Inflammatory macrophage (primary cell): ENCODE measurements around the gene NPIPA8.
"Not testable (repeated sequence)": the region's sequence is repeated elsewhere in the genome, so short reads cannot be mapped to it uniquely, and the experiment has no call there.

Source experiments
- DNase-seq, 2 donors: peaks; one replicate each; pipeline ENCODE4 v3.0.0-alpha.2; 2020 to 2022
- total RNA-seq, 18 experiments: gene quantifications; one replicate each; lab custom pipeline; 2026; ENCODE audit warnings: mixed read lengths in 6 of 18, inconsistent platforms in 2 of 18; lab: John Stamatoyannopoulos, UW

Gene NPIPA8
- 0 reads per million in 18 experiments for total RNA-seq

GRCh38 chr16:18336636-18337035 is at the start of gene NPIPA8:
TSS of gene NPIPA8 (minus strand) at chr16:18336736. CDS start at chr16:18332662, 4,074 bp downstream.
- DNase-seq = not testable (repeated sequence)

GRCh38 chr16:18385285-18385684 is 48.7 kb upstream of the NPIPA8 start:
- not testable (repeated sequence) for DNase-seq

- DNase-seq = not testable (repeated sequence)
Observed at GRCh38 chr16:18384869-18385268, 48.3 kb upstream of the NPIPA8 start.

- not testable (repeated sequence) for DNase-seq
Observed at GRCh38 chr16:18384098-18384636, 47.6 kb upstream of the NPIPA8 start.

GRCh38 chr16:18382696-18383095 is 46.2 kb upstream of the NPIPA8 start:
- not testable (repeated sequence) for DNase-seq

GRCh38 chr16:18347742-18348141 is 11.2 kb upstream of the NPIPA8 start:
- DNase-seq = not testable (repeated sequence)

GRCh38 chr16:18346993-18347392 is 10.5 kb upstream of the NPIPA8 start:
- DNase-seq = not testable (repeated sequence)

- not testable (repeated sequence) for DNase-seq
Observed at GRCh38 chr16:18344634-18345033, 8.1 kb upstream of the NPIPA8 start.

GRCh38 chr16:18341986-18342385 is 5.5 kb upstream of the NPIPA8 start:
- DNase-seq = not testable (repeated sequence)

- DNase-seq = not testable (repeated sequence)
Observed at GRCh38 chr16:18341417-18341960, 5.0 kb upstream of the NPIPA8 start.

GRCh38 chr16:18339210-18339609 is 2.7 kb upstream of the NPIPA8 start:
- DNase-seq = not testable (repeated sequence)

GRCh38 chr16:18311811-18312210 is 24.7 kb downstream of the NPIPA8 start:
- not testable (repeated sequence) for DNase-seq

- DNase-seq = not testable (repeated sequence)
Observed at GRCh38 chr16:18309159-18309558, 27.4 kb downstream of the NPIPA8 start.

GRCh38 chr16:18307241-18307640 is 29.3 kb downstream of the NPIPA8 start:
- DNase-seq = not testable (repeated sequence)

- not testable (repeated sequence) for DNase-seq
Observed at GRCh38 chr16:18306066-18306465, 30.5 kb downstream of the NPIPA8 start.

- not testable (repeated sequence) for DNase-seq
Observed at GRCh38 chr16:18303059-18303706, 33.4 kb downstream of the NPIPA8 start.

GRCh38 chr16:18297714-18298113 is 38.8 kb downstream of the NPIPA8 start:
- not testable (repeated sequence) for DNase-seq

- DNase-seq = not testable (repeated sequence)
Observed at GRCh38 chr16:18296931-18297330, 39.6 kb downstream of the NPIPA8 start.

- DNase-seq = not testable (repeated sequence)
Observed at GRCh38 chr16:18294371-18294770, 42.2 kb downstream of the NPIPA8 start.

GRCh38 chr16:18293337-18293956 is 43.1 kb downstream of the NPIPA8 start:
- not testable (repeated sequence) for DNase-seq

- not testable (repeated sequence) for DNase-seq
Observed at GRCh38 chr16:18290959-18291358, 45.6 kb downstream of the NPIPA8 start.

- not testable (repeated sequence) for DNase-seq
Observed at GRCh38 chr16:18286342-18286741, 50.2 kb downstream of the NPIPA8 start.

GRCh38 chr16:18280319-18280718 is 56.2 kb downstream of the NPIPA8 start:
- not testable (repeated sequence) for DNase-seq
